Upper lobe of left lung (tissue), 6 donors: ENCODE results near the gene XYLT1. TPM values are rescaled to one million over a fixed set of nuclear protein-coding genes. Genes with fewer than 3 reads are reported as not detected.
A peak's percentile ranks its signal among the peaks of the same experiment; 100 is the strongest.

Source experiments
- ATAC-seq, 2 donors: fragments of 200-7000 bp; cut with Tn5 transposase; one replicate each; pipeline ENCODE4 v1.9.1; 2022; ENCODE audit warnings: mild to moderate bottlenecking in 2 of 2, moderate library complexity in 2 of 2; ENCODE audit not compliant: low FRiP score in 2 of 2
- DNase-seq, 2 donors: peaks; one replicate each; pipeline ENCODE4 v3.0.0-alpha.2; 2019 to 2020
- H3K27ac ChIP-seq, 4 donors: fragments of 200-600 bp; sonication (generic); one replicate each; pipeline ENCODE4 v1.5.1; 2016 to 2019
- H3K27me3 ChIP-seq, 4 donors: fragments of 200-600 bp; sonication (generic); one replicate each; pipeline ENCODE4 v1.5.1; 2017 to 2019
- H3K36me3 ChIP-seq, 4 donors: fragments of 200-600 bp; sonication (generic); one replicate each; pipeline ENCODE4 v1.5.1; 2016 to 2019
- H3K4me1 ChIP-seq, 4 donors: fragments of 200-600 bp; sonication (generic); one replicate each; pipeline ENCODE4 v1.5.1; 2018 to 2019
- H3K4me3 ChIP-seq, 4 donors: fragments of 200-600 bp; sonication (generic); one replicate each; pipeline ENCODE4 v1.5.1; 2017 to 2019; ENCODE audit warnings: mild to moderate bottlenecking in 2 of 4, moderate library complexity in 1 of 4
- H3K9me3 ChIP-seq, 4 donors: fragments of 200-600 bp; sonication (generic); one replicate each; pipeline ENCODE4 v1.5.1; 2018 to 2019
- EP300 ChIP-seq, 4 donors: sonication (generic); formaldehyde crosslinking; IDR thresholded peaks; one replicate each; pipeline ENCODE4 v1.5.1; 2017; ENCODE audit warnings: antibody characterized with exemption in 4 of 4, control low read depth in 2 of 4
- POLR2A ChIP-seq, 4 donors: fragments of 450-650 bp; IDR thresholded peaks; one replicate each; pipeline ENCODE4 v1.5.1; 2016 to 2017; ENCODE audit warnings: antibody characterized with exemption in 4 of 4, mild to moderate bottlenecking in 2 of 4
- POLR2AphosphoS5 ChIP-seq, 2 donors: sonication (generic); formaldehyde crosslinking; IDR thresholded peaks; one replicate each; pipeline ENCODE4 v1.5.1; 2017; ENCODE audit warnings: antibody characterized with exemption in 2 of 2
- WGBS, 2 donors: methylation state at CpG; one replicate each; pipeline ENCODE4 v1.1.5; 2017 to 2018; 5-methylcytosine and 5-hydroxymethylcytosine counted together
- total RNA-seq, 6 donors: library from RNA; depleted of rRNA in 4 of 6; stranded (reverse); fragments of >200 nt in 4 of 6; gene quantifications; one replicate each; pipeline versions ENCODE4 v1.1.0 to v1.2.1, GENCODE V29; 2016 to 2021
- TF ChIP-seq, protein P1 (sequence below), 6 experiments: fragments of 450-650 bp in 4 of 6; fragments of 200-600 bp in 2 of 6; sonication (generic) in 2 of 6; IDR thresholded peaks; one replicate each; pipeline ENCODE4 v1.5.1; 2016 to 2019; ENCODE audit warnings: antibody characterized with exemption in 6 of 6
- donor health status: DM: no; HTN: no; CAD: no; lungs with moderate emphysema.
- donor health status: DM: no; HTN: yes; CAD: no; lungs with severe emphysema.

XYLT1 gene
- total RNA-seq, 6 donors from 2014 or later: 3.0 to 26.2 (median 6.8) TPM

DNA sequence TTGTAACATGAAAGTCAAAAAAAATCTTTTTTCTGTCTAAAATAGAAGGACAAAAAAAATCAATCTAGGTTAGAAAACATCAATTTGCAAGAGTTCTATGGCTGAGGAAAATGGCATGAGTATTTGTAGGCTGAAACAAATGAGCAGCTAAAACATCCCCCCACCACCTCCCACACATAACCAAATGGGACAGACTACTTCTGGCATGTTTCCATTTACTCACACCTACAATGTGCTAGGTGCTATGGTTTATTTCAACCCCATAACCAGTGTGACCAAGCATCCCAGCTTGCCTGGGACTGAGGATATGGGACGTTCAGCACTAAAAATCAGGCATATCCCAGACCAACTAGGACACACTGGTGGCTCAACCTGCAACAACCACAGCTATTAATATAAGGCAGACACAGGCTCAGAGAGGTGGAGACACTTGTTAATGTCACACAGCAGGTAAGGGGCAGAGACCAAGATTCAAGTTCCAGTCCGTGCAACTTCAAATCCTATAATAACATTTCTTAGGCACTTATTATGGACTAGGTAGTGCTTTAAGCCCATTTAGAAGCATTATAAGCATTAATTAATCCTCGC lies 96.0 kb downstream of the XYLT1 start:
- H3K9me3 ChIP-seq: no peaks in the 10 kb centered on the region
- H3K36me3 ChIP-seq: no peaks in the 10 kb centered on the region
- ATAC-seq (no peak), DNase-seq (no peak)
- H3K4me1 ChIP-seq: peaks cover 27 to 44% (median 35%) of the 10 kb centered on the region in 4 donors
- TF ChIP-seq POLR2A (IDR thresholded peaks at IDR 0.05) (no peak), EP300 (IDR thresholded peaks at IDR 0.05) (no peak), POLR2AphosphoS5 (IDR thresholded peaks at IDR 0.05) (no peak)
- TF ChIP-seq, protein P1, sequence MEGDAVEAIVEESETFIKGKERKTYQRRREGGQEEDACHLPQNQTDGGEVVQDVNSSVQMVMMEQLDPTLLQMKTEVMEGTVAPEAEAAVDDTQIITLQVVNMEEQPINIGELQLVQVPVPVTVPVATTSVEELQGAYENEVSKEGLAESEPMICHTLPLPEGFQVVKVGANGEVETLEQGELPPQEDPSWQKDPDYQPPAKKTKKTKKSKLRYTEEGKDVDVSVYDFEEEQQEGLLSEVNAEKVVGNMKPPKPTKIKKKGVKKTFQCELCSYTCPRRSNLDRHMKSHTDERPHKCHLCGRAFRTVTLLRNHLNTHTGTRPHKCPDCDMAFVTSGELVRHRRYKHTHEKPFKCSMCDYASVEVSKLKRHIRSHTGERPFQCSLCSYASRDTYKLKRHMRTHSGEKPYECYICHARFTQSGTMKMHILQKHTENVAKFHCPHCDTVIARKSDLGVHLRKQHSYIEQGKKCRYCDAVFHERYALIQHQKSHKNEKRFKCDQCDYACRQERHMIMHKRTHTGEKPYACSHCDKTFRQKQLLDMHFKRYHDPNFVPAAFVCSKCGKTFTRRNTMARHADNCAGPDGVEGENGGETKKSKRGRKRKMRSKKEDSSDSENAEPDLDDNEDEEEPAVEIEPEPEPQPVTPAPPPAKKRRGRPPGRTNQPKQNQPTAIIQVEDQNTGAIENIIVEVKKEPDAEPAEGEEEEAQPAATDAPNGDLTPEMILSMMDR (IDR thresholded peaks at IDR 0.05): no peak
- H3K4me3 ChIP-seq: no peak overlapping the region
- H3K27ac ChIP-seq: no peak overlapping the region
- 94 to 98% methylated on average over 3 of the region's 3 CpGs for WGBS, 2 donors
- H3K27me3 ChIP-seq: no peaks in the 10 kb centered on the region

DNA sequence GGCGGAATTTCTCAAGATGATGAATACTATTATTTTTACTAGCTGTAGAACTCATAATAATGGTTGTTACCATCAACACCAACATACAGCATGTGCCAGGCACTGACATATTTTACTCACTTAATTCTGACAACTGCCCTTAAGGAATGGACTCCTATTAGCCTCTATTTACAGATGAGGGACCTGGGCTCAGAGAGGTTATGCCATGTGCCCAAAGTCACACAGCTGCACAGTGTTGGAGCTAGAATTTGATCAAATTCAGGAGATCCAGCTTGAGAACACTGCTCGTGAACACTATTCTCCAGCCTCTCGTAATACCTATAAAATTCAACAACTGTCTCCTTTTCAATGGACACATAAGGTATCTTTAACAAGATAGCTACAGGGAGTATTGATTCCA lies 97.2 kb downstream of the XYLT1 start:
- no peak for ATAC-seq
- no peak for DNase-seq
- H3K4me3 ChIP-seq: no peak overlapping the region
- 92 to 94% methylated on average over 3 of the region's 3 CpGs for WGBS, 2 donors
- peaks cover 26 to 45% (median 35%) of the 10 kb centered on the region in 4 donors for H3K4me1 ChIP-seq
- H3K9me3 ChIP-seq: no peaks in the 10 kb centered on the region
- H3K27ac ChIP-seq: no peak overlapping the region
- H3K27me3 ChIP-seq: no peaks in the 10 kb centered on the region
- no peak for TF ChIP-seq POLR2A (IDR thresholded peaks at IDR 0.05)
- no peak for TF ChIP-seq EP300 (IDR thresholded peaks at IDR 0.05)
- TF ChIP-seq, protein P1 (IDR thresholded peaks at IDR 0.05): no peak
- no peak for TF ChIP-seq POLR2AphosphoS5 (IDR thresholded peaks at IDR 0.05)
- no peaks in the 10 kb centered on the region for H3K36me3 ChIP-seq

GRCh38 chr16:17372386-17372785 lies 98.4 kb downstream of the XYLT1 start:
- WGBS, 2 donors: 92 to 93% methylated on average over 5 of the region's 5 CpGs
- H3K4me3 ChIP-seq: no peak overlapping the region
- H3K27me3 ChIP-seq: no peaks in the 10 kb centered on the region
- ATAC-seq (no peak), DNase-seq (no peak)
- H3K4me1 ChIP-seq: peaks cover 17 to 39% (median 29%) of the 10 kb centered on the region in 4 donors
- H3K36me3 ChIP-seq: no peaks in the 10 kb centered on the region
- no peaks in the 10 kb centered on the region for H3K9me3 ChIP-seq
- no peak for TF ChIP-seq POLR2AphosphoS5 (IDR thresholded peaks at IDR 0.05)
- TF ChIP-seq POLR2A (IDR thresholded peaks at IDR 0.05): no peak
- TF ChIP-seq, protein P1 (IDR thresholded peaks at IDR 0.05): no peak
- no peak for TF ChIP-seq EP300 (IDR thresholded peaks at IDR 0.05)
- no peak overlapping the region for H3K27ac ChIP-seq

DNA sequence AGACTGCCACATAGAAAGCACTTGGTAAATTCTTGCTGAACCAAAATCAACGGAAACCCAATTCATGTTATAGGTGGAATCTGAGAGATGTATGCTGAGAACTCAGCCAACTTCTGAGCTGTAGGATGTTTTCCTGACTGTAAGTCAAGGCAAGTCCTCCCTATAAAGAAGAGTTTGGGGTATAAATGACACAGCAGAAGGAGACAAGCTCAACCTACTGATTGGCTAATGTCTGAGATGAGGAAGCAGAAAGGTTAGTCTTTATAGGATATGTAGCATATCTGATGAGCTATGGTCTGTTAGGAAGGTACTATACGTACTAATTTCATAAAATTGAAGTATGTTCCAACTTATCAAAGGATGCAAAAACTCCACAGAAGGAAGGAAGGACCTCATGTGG lies 99.5 kb downstream of the XYLT1 start:
- WGBS, 2 donors: 77 to 79% methylated on average over 2 of the region's 2 CpGs
- Histone ChIP-seq H3K27me3 (no peaks in the 10 kb centered on the region), H3K4me3 (no peak overlapping the region), H3K4me1 (peaks cover 14 to 39% (median 30%) of the 10 kb centered on the region in 4 donors), H3K27ac (peak overlapping the region in 1 of 4 donors; percentile 55), H3K9me3 (no peaks in the 10 kb centered on the region), H3K36me3 (no peaks in the 10 kb centered on the region)
- ATAC-seq (no peak), DNase-seq (no peak)
- TF ChIP-seq POLR2A (IDR thresholded peaks at IDR 0.05) (no peak), EP300 (IDR thresholded peaks at IDR 0.05) (no peak), POLR2AphosphoS5 (IDR thresholded peaks at IDR 0.05) (no peak)
- TF ChIP-seq, protein P1 (IDR thresholded peaks at IDR 0.05): no peak

DNA sequence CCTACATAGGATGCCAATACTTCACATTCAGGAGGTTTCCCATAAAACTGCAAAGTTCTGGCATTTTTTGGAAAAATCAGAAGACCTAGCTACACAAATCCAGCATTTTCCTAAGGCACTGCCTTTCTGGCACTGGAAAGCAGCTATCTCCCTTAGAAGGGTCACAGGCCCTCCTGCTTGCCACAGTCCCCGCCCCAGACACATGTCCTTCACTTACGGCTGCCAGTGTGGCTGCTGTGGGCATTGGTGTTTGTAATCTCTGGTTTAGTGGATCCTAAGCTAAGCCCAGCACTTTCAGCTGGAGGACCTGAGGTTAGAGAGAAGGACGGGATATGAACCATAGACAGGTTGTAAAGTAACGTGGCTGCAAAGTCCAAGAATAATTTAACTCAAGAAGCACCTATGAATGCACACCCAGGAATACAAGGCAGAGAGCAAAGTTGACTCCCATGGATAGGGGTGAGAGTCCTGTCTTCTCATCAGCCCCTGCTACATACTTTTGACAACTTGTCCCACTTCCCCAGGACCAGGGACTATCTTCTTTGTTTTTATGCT lies 100.0 kb downstream of the XYLT1 start:
- ATAC-seq: no peak
- TF ChIP-seq, protein P1 (IDR thresholded peaks at IDR 0.05): no peak
- TF ChIP-seq EP300 (IDR thresholded peaks at IDR 0.05) (no peak), POLR2A (IDR thresholded peaks at IDR 0.05) (no peak), POLR2AphosphoS5 (IDR thresholded peaks at IDR 0.05) (no peak)
- Histone ChIP-seq H3K9me3 (no peaks in the 10 kb centered on the region), H3K27me3 (no peaks in the 10 kb centered on the region), H3K4me1 (peaks cover 14 to 41% (median 31%) of the 10 kb centered on the region in 4 donors), H3K27ac (peak overlapping the region in 3 of 4 donors; percentile 40 to 70 (median 55)), H3K4me3 (no peak overlapping the region), H3K36me3 (no peaks in the 10 kb centered on the region)
- WGBS, 2 donors: 67 to 73% methylated on average over 4 of the region's 4 CpGs
- DNase-seq: no peak
